GM21360 (cell line): ENCODE results near the gene ANKS1B.
"Not testable (repeated sequence)": the region's sequence is repeated elsewhere in the genome, so short reads cannot be mapped to it uniquely, and the experiment has no call there.

Source experiments
- ATAC-seq: cut with Tn5 transposase; IDR thresholded peaks from one replicate; pipeline ENCODE4 v1.9.1; 2021; ENCODE audit warnings: mild to moderate bottlenecking, moderate library complexity; ENCODE audit not compliant: unreplicated experiment

The ANKS1B gene

GRCh38 chr12:99302874-99303273 lies 681.9 kb downstream of the ANKS1B start:
- ATAC-seq: no peak

GRCh38 chr12:99287136-99287535 lies 697.6 kb downstream of the ANKS1B start:
- ATAC-seq: no peak

GRCh38 chr12:99284161-99284560 lies 700.6 kb downstream of the ANKS1B start:
- no peak for ATAC-seq

- no peak for ATAC-seq
Observed at GRCh38 chr12:99282624-99283023, 702.1 kb downstream of the ANKS1B start.

- ATAC-seq: no peak
Observed at GRCh38 chr12:99282086-99282485, 702.6 kb downstream of the ANKS1B start.

GRCh38 chr12:99281277-99281676 lies 703.5 kb downstream of the ANKS1B start:
- peak; percentile 61 for ATAC-seq

- no peak for ATAC-seq
Observed at GRCh38 chr12:99278899-99279298, 705.8 kb downstream of the ANKS1B start.

GRCh38 chr12:99277591-99278379 lies 707.0 kb downstream of the ANKS1B start:
- no peak for ATAC-seq

GRCh38 chr12:99271071-99271470 lies 713.7 kb downstream of the ANKS1B start:
- ATAC-seq: no peak

- no peak for ATAC-seq
Observed at GRCh38 chr12:99267038-99267437, 717.7 kb downstream of the ANKS1B start.

- ATAC-seq: no peak
Observed at GRCh38 chr12:99265648-99266047, 719.1 kb downstream of the ANKS1B start.

- ATAC-seq: no peak
Observed at GRCh38 chr12:99261256-99261655, 723.5 kb downstream of the ANKS1B start.

- ATAC-seq: no peak
Observed at GRCh38 chr12:99260456-99260996, 724.2 kb downstream of the ANKS1B start.

GRCh38 chr12:99259040-99259934 lies 725.4 kb downstream of the ANKS1B start:
- no peak for ATAC-seq

- ATAC-seq: no peak
Observed at GRCh38 chr12:99257672-99258071, 727.1 kb downstream of the ANKS1B start.

- no peak for ATAC-seq
Observed at GRCh38 chr12:99253068-99253467, 731.7 kb downstream of the ANKS1B start.

- ATAC-seq: no peak
Observed at GRCh38 chr12:99250091-99250490, 734.6 kb downstream of the ANKS1B start.

- ATAC-seq: no peak
Observed at GRCh38 chr12:99249543-99249942, 735.2 kb downstream of the ANKS1B start.

GRCh38 chr12:99237907-99238538 lies 746.7 kb downstream of the ANKS1B start:
- not testable (repeated sequence) for ATAC-seq

- ATAC-seq: no peak
Observed at GRCh38 chr12:99235381-99235780, 749.4 kb downstream of the ANKS1B start.

- no peak for ATAC-seq
Observed at GRCh38 chr12:99234702-99235101, 750.0 kb downstream of the ANKS1B start.
